GM23248 (cell line): ENCODE results near the gene CLIC5.

Experiments used
- EZH2 ChIP-seq: fragments of 200-600 bp; sonication (generic); IDR thresholded peaks from 2 replicates; pipeline ENCODE4 v1.6.1; 2018; ENCODE audit warnings: antibody characterized with exemption, mild to moderate bottlenecking; ENCODE audit not compliant: insufficient read depth, poor library complexity, severe bottlenecking
- EZH2phosphoT487 ChIP-seq: fragments of 200-600 bp; sonication (generic); IDR thresholded peaks from 2 replicates; pipeline ENCODE4 v1.6.1; 2018; ENCODE audit warnings: antibody characterized with exemption, moderate library complexity, mild to moderate bottlenecking, low read depth; ENCODE audit not compliant: insufficient read depth

- no peak for TF ChIP-seq EZH2
- no peak for TF ChIP-seq EZH2phosphoT487
These were observed 161.4 kb downstream of the CLIC5 start for GRCh38 chr6:45854149-45854742.
